Mesothelial cell of epicardium (in vitro differentiated cells): ENCODE measurements around the gene ARRB1. TPM values are rescaled to one million over a fixed set of nuclear protein-coding genes. Genes with fewer than 3 reads are reported as not detected.

Source experiments
- DNase-seq, 2 experiments: peaks; one replicate each; pipeline ENCODE4 v3.0.0; 2021; ENCODE audit warnings: low spot score in 2 of 2; ENCODE audit not compliant: unreplicated experiment in 2 of 2
- H3K27ac Mint-ChIP-seq: 2 replicates; pipeline ENCODE4 v1.8.0; 2021; ENCODE audit warnings: mixed read lengths
- H3K27me3 Mint-ChIP-seq: 2 replicates; pipeline ENCODE4 v1.8.0; 2021; ENCODE audit warnings: low read depth, mixed read lengths
- H3K36me3 Mint-ChIP-seq: 2 replicates; pipeline ENCODE4 v1.8.0; 2021; ENCODE audit warnings: mixed read lengths
- H3K4me1 Mint-ChIP-seq: 2 replicates; pipeline ENCODE4 v1.8.0; 2021; ENCODE audit warnings: mixed read lengths
- H3K4me3 Mint-ChIP-seq: 2 replicates; pipeline ENCODE4 v1.8.0; 2021; ENCODE audit warnings: mild to moderate bottlenecking, moderate library complexity, mixed read lengths
- H3K9me3 Mint-ChIP-seq: 2 replicates; pipeline ENCODE4 v1.8.0; 2021; ENCODE audit warnings: mixed read lengths
- CTCF ChIP-seq: fragments of 200-600 bp; sonication (generic); IDR thresholded peaks from one replicate; pipeline ENCODE4 v1.5.0; 2021; ENCODE audit warnings: antibody characterized with exemption; ENCODE audit not compliant: unreplicated experiment
- total RNA-seq: library from RNA; stranded (reverse); gene quantifications from 3 replicates; pipeline ENCODE4 v1.2.1, GENCODE V29; 2021

Gene ARRB1
- total RNA-seq, 1 donor from 2014 or later = 17.5 TPM

GRCh38 chr11:75350743-75351540 is 519 bp downstream of the ARRB1 start:
- no peaks in the 10 kb centered on the region for H3K36me3 Mint-ChIP-seq
- DNase-seq = peak in 1 of 2 experiments; percentile 44
- peaks cover 12% of the 10 kb centered on the region for H3K27me3 Mint-ChIP-seq
- peak overlapping the region; percentile 60 for H3K27ac Mint-ChIP-seq
- peaks cover 38% of the 10 kb centered on the region for H3K4me1 Mint-ChIP-seq
- TF ChIP-seq CTCF = no peak
- peak overlapping the region; percentile 72 for H3K4me3 Mint-ChIP-seq
- no peaks in the 10 kb centered on the region for H3K9me3 Mint-ChIP-seq

GRCh38 chr11:75350122-75350742 is 1.2 kb downstream of the ARRB1 start:
- Mint-ChIP-seq H3K9me3 (no peaks in the 10 kb centered on the region), H3K27me3 (peaks cover 12% of the 10 kb centered on the region), H3K4me3 (peak overlapping the region; percentile 72), H3K36me3 (no peaks in the 10 kb centered on the region), H3K4me1 (peaks cover 38% of the 10 kb centered on the region), H3K27ac (peak overlapping the region; percentile 66)
- TF ChIP-seq CTCF = no peak
- DNase-seq = no peak

GRCh38 chr11:75349521-75350116 is 1.8 kb downstream of the ARRB1 start:
- Mint-ChIP-seq H3K36me3 (no peaks in the 10 kb centered on the region), H3K4me1 (peaks cover 38% of the 10 kb centered on the region)

GRCh38 chr11:75347781-75348566 is 3.5 kb downstream of the ARRB1 start:
- Mint-ChIP-seq H3K9me3 (no peaks in the 10 kb centered on the region), H3K4me1 (peaks cover 45% of the 10 kb centered on the region), H3K4me3 (no peak overlapping the region), H3K36me3 (no peaks in the 10 kb centered on the region), H3K27ac (peak overlapping the region; percentile 50), H3K27me3 (peaks cover 8% of the 10 kb centered on the region)
- TF ChIP-seq CTCF = no peak
- DNase-seq = no peak

More at GRCh38 chr11:75349521-75350116, 1.8 kb downstream of the ARRB1 start:
- Mint-ChIP-seq H3K27me3 (peaks cover 11% of the 10 kb centered on the region), H3K27ac (no peak overlapping the region), H3K4me3 (peak overlapping the region; percentile 72), H3K9me3 (no peaks in the 10 kb centered on the region)
- no peak for TF ChIP-seq CTCF
- DNase-seq = no peak

GRCh38 chr11:75346912-75347647 is 4.4 kb downstream of the ARRB1 start:
- no peak for DNase-seq
- Mint-ChIP-seq H3K27ac (peak overlapping the region; percentile 39), H3K36me3 (no peaks in the 10 kb centered on the region), H3K27me3 (peaks cover 8% of the 10 kb centered on the region), H3K9me3 (no peaks in the 10 kb centered on the region), H3K4me3 (no peak overlapping the region), H3K4me1 (peaks cover 44% of the 10 kb centered on the region)
- TF ChIP-seq CTCF = no peak
